ENCODE data around the gene IFNA7. TPM values are rescaled to one million over a fixed set of nuclear protein-coding genes. Genes with fewer than 3 reads are reported as not detected.

Gene IFNA7
- not detected in 2 replicates for total RNA-seq

GRCh38 chr9:21202105-21202504 lies at the start of gene IFNA7:
IFNA7 (minus strand) TSS chr9:21202205; CDS start chr9:21202165, 40 bp downstream.

GRCh38 chr9:21239911-21240310 lies 37.9 kb upstream of the IFNA7 start, which contains the start of gene IFNA14:
IFNA14 (minus strand) TSS chr9:21240005; CDS start chr9:21239935, 70 bp downstream.

GRCh38 chr9:21228122-21228521 lies 26.1 kb upstream of the IFNA7 start, which contains the start of gene IFNA17:
IFNA17 (minus strand) TSS chr9:21228222; CDS start chr9:21228173, 49 bp downstream.

GRCh38 chr9:21217211-21217610 lies 15.2 kb upstream of the IFNA7 start, which contains the start of gene IFNA16:
IFNA16 (minus strand) TSS chr9:21217311; CDS start chr9:21217305, 6 bp downstream.

GRCh38 chr9:21207043-21207442 lies 5.0 kb upstream of the IFNA7 start, which contains the start of gene IFNA10:
IFNA10 (minus strand) TSS chr9:21207143; CDS start chr9:21207097, 46 bp downstream.

GRCh38 chr9:21187487-21187886 lies 14.5 kb downstream of the IFNA7 start, which contains the start of gene IFNA4:
IFNA4 (minus strand) TSS chr9:21187587; CDS start chr9:21187531, 56 bp downstream.

GRCh38 chr9:21166560-21166959 lies 35.4 kb downstream of the IFNA7 start, which contains the start of gene IFNA21:
IFNA21 (minus strand) TSS chr9:21166660; CDS start chr9:21166612, 48 bp downstream.

Other genes starting within 250 kb of the IFNA7 start
- 4.4 and 4.5 TPM in 2 replicates for gene HACD4, start 170.6 kb downstream of the IFNA7 start, total RNA-seq
- not detected in 2 replicates for gene IFNB1, start 124.3 kb downstream of the IFNA7 start, total RNA-seq
- not detected in 2 replicates for gene IFNW1, start 60.4 kb downstream of the IFNA7 start, total RNA-seq
- not detected in 2 replicates for gene IFNA21, start 35.5 kb downstream of the IFNA7 start, total RNA-seq
- not detected in 2 replicates for gene IFNA4, start 14.6 kb downstream of the IFNA7 start, total RNA-seq
- not detected in 2 replicates for gene IFNA10, start 4.9 kb upstream of the IFNA7 start, total RNA-seq
- not detected in 2 replicates for gene IFNA16, start 15.1 kb upstream of the IFNA7 start, total RNA-seq
- gene IFNA17, start 26.0 kb upstream of the IFNA7 start, total RNA-seq = not detected in 2 replicates
- gene IFNA14, start 37.8 kb upstream of the IFNA7 start, total RNA-seq = not detected in 2 replicates
- gene IFNA5, start 103.1 kb upstream of the IFNA7 start, total RNA-seq = not detected in 2 replicates
- 23.2 and 23.7 TPM in 2 replicates for gene KLHL9, start 133.2 kb upstream of the IFNA7 start, total RNA-seq
- gene IFNA6, start 148.7 kb upstream of the IFNA7 start, total RNA-seq = not detected in 2 replicates
- not detected in 2 replicates for gene IFNA13, start 165.9 kb upstream of the IFNA7 start, total RNA-seq
- not detected in 2 replicates for gene IFNA2, start 183.2 kb upstream of the IFNA7 start, total RNA-seq
- gene IFNA8, start 206.9 kb upstream of the IFNA7 start, total RNA-seq = not detected in 2 replicates
- gene IFNA1, start 238.2 kb upstream of the IFNA7 start, total RNA-seq = not detected in 2 replicates

Data from bronchus fibroblast of lung (primary cell).